Measurements from ENCODE around the gene GSTO2. TPM values are rescaled to one million over a fixed set of nuclear protein-coding genes. Genes with fewer than 3 reads are reported as not detected.

Gene GSTO2
- total and polyA plus RNA-seq, 2 experiments from 2014 or later, result 0.37 to 2.5 TPM

DNA sequence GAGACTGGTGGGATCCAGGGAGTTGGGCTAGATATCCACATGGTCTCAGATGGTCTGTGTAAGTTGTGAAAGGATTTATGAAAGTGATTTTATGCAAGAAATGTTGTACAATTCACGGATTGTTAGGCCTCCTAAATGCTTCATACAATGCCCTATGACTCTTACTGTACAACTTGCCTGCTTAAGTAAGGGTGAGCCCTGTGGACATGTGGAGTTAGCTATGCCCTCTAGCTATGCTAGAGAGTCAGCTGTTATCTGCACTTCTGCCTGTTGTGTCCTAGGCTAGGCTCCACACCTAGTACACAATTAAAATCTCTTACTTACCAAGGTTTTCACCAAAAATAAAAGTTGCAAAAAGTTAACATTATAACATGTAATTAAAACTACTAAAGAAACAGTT lies 35.2 kb upstream of the GSTO2 start:
- H3K9me2 ChIP-seq (replicated peaks; ENCODE audit: insufficient read depth), result no peaks in the 10 kb centered on the region
- H3K79me2 ChIP-seq, result no peaks in the 10 kb centered on the region
- TF ChIP-seq EZH2 (IDR thresholded peaks at IDR 0.05; ENCODE audit: borderline replicate concordance) (no peak), CTCF (IDR thresholded peaks at IDR 0.05; ENCODE audit: poor library complexity) (no peak), EZH2phosphoT487 (IDR thresholded peaks at IDR 0.05; ENCODE audit: low read depth, severe bottlenecking, unreplicated experiment) (no peak)
- no peaks in the 10 kb centered on the region for H3K27me3 ChIP-seq
- WGBS (ENCODE audit: low lambda C conversion rate, missing lambda C conversion rate), result 94% methylated on average over 1 of the region's 1 CpG
- no peak overlapping the region for H2AFZ ChIP-seq
- no peaks in the 10 kb centered on the region for H4K20me1 ChIP-seq (ENCODE audit: insufficient read depth, poor library complexity, severe bottlenecking)
- H3K27ac ChIP-seq, result no peak overlapping the region
- no peaks in the 10 kb centered on the region for H3K4me1 ChIP-seq (ENCODE audit: insufficient read depth)
- no peak for DNase-seq (ENCODE audit: low spot score)
- H3K4me2 ChIP-seq, result no peak overlapping the region
- H3K9me3 ChIP-seq (ENCODE audit: low read depth), result no peaks in the 10 kb centered on the region
- no peaks in the 10 kb centered on the region for H3K36me3 ChIP-seq (replicated peaks; ENCODE audit: insufficient read depth, low read depth)
- H3K4me3 ChIP-seq, result no peak overlapping the region

DNA sequence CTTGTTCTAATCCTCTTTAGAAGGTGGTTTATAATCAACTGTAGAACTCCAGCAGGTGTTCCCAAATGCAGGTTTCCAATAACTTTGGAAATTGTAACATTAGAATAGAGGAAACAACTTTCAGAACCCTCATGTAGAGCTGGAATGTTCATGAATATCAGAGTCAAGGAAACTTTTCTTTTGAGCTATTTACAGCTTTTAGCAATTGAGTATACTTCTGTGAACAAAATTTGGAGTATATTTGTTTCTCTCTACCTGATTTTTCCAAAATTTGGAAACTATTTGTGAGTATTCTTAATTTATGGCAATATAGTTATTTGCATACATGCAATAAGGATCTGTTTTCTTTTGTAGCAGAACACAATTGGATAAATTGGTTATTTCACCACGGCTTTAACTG lies 34.0 kb upstream of the GSTO2 start:
- H3K4me2 ChIP-seq, result no peak overlapping the region
- H2AFZ ChIP-seq, result no peak overlapping the region
- H3K27me3 ChIP-seq, result no peaks in the 10 kb centered on the region
- H3K79me2 ChIP-seq, result no peaks in the 10 kb centered on the region
- no peaks in the 10 kb centered on the region for H3K9me3 ChIP-seq (ENCODE audit: low read depth)
- no peaks in the 10 kb centered on the region for H3K4me1 ChIP-seq (ENCODE audit: insufficient read depth)
- no peak for DNase-seq (ENCODE audit: low spot score)
- H3K27ac ChIP-seq, result no peak overlapping the region
- no peaks in the 10 kb centered on the region for H3K9me2 ChIP-seq (replicated peaks; ENCODE audit: insufficient read depth)
- no peaks in the 10 kb centered on the region for H4K20me1 ChIP-seq (ENCODE audit: insufficient read depth, poor library complexity, severe bottlenecking)
- 91% methylated on average over 1 of the region's 1 CpG for WGBS (ENCODE audit: low lambda C conversion rate, missing lambda C conversion rate)
- TF ChIP-seq EZH2 (IDR thresholded peaks at IDR 0.05; ENCODE audit: borderline replicate concordance), result no peak
- no peak for TF ChIP-seq EZH2phosphoT487 (IDR thresholded peaks at IDR 0.05; ENCODE audit: low read depth, severe bottlenecking, unreplicated experiment)
- TF ChIP-seq CTCF (IDR thresholded peaks at IDR 0.05; ENCODE audit: poor library complexity), result no peak
- no peak overlapping the region for H3K4me3 ChIP-seq
- H3K36me3 ChIP-seq (replicated peaks; ENCODE audit: insufficient read depth, low read depth), result no peaks in the 10 kb centered on the region

- no peak overlapping the region for H3K27ac ChIP-seq
- 88% methylated on average over 3 of the region's 3 CpGs for WGBS (ENCODE audit: low lambda C conversion rate, missing lambda C conversion rate)
- H3K36me3 ChIP-seq (replicated peaks; ENCODE audit: insufficient read depth, low read depth), result no peaks in the 10 kb centered on the region
- TF ChIP-seq EZH2 (IDR thresholded peaks at IDR 0.05; ENCODE audit: borderline replicate concordance) (no peak), EZH2phosphoT487 (IDR thresholded peaks at IDR 0.05; ENCODE audit: low read depth, severe bottlenecking, unreplicated experiment) (no peak), CTCF (IDR thresholded peaks at IDR 0.05; ENCODE audit: poor library complexity) (no peak)
- H4K20me1 ChIP-seq (ENCODE audit: insufficient read depth, poor library complexity, severe bottlenecking), result no peaks in the 10 kb centered on the region
- no peaks in the 10 kb centered on the region for H3K79me2 ChIP-seq
- no peaks in the 10 kb centered on the region for H3K4me1 ChIP-seq (ENCODE audit: insufficient read depth)
- no peaks in the 10 kb centered on the region for H3K9me2 ChIP-seq (replicated peaks; ENCODE audit: insufficient read depth)
- no peak overlapping the region for H2AFZ ChIP-seq
- DNase-seq (ENCODE audit: low spot score), result no peak
- no peaks in the 10 kb centered on the region for H3K27me3 ChIP-seq
- no peak overlapping the region for H3K4me2 ChIP-seq
- H3K9me3 ChIP-seq (ENCODE audit: low read depth), result no peaks in the 10 kb centered on the region
- no peak overlapping the region for H3K4me3 ChIP-seq
Measured at GRCh38 chr10:104235801-104236200, 33.2 kb upstream of the GSTO2 start.

DNA sequence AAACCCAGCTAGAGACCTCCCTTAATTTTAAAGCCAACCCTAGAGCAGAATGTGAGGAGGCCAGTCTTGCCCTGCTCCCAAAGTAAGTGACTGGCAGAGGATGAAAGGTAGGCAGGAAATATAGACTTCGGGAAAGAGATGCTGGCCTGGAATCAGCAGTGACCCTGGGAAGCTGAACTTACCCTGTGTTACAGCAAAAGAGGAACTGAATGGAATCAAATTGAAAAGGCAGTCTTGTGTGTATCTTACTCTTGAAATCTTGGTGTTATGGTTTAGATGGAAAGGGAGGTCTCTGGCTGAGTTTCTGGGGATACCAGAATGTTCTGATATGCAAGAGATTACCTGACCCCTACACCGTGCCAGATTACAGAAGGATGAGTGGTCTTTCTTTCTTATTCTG lies 28.9 kb upstream of the GSTO2 start:
- DNase-seq (ENCODE audit: low spot score), result no peak
- Histone ChIP-seq H3K9me2 (replicated peaks; ENCODE audit: insufficient read depth) (no peaks in the 10 kb centered on the region), H3K36me3 (replicated peaks; ENCODE audit: insufficient read depth, low read depth) (no peaks in the 10 kb centered on the region), H4K20me1 (ENCODE audit: insufficient read depth, poor library complexity, severe bottlenecking) (no peaks in the 10 kb centered on the region), H3K79me2 (no peaks in the 10 kb centered on the region), H3K4me2 (no peak overlapping the region), H3K27me3 (no peaks in the 10 kb centered on the region), H3K27ac (no peak overlapping the region), H3K4me1 (ENCODE audit: insufficient read depth) (peaks cover 6% of the 10 kb centered on the region), H3K4me3 (no peak overlapping the region), H3K9me3 (ENCODE audit: low read depth) (no peaks in the 10 kb centered on the region), H2AFZ (no peak overlapping the region)
- 82% methylated on average over 2 of the region's 2 CpGs for WGBS (ENCODE audit: low lambda C conversion rate, missing lambda C conversion rate)
- no peak for TF ChIP-seq EZH2 (IDR thresholded peaks at IDR 0.05; ENCODE audit: borderline replicate concordance)
- TF ChIP-seq EZH2phosphoT487 (IDR thresholded peaks at IDR 0.05; ENCODE audit: low read depth, severe bottlenecking, unreplicated experiment), result no peak

Data from hepatocyte (in vitro differentiated cells).